Sigmoid colon (tissue), 7 donors: ENCODE measurements around the gene PRKCQ. TPM values are rescaled to one million over a fixed set of nuclear protein-coding genes. Genes with fewer than 3 reads are reported as not detected.

Experiments used
- DNase-seq: peaks from one replicate; pipeline ENCODE4 v3.0.0-alpha.2; 2019
- H3K27ac ChIP-seq, 4 donors: fragments of 200-600 bp; sonication (generic); one replicate each; pipeline ENCODE4 v1.5.1; 2016 to 2019; ENCODE audit warnings: mild to moderate bottlenecking in 1 of 4
- H3K27me3 ChIP-seq, 3 donors: fragments of 200-600 bp; sonication (generic); one replicate each; pipeline ENCODE4 v1.5.1; 2019; ENCODE audit warnings: mild to moderate bottlenecking in 1 of 3
- H3K36me3 ChIP-seq, 4 donors: fragments of 200-600 bp; sonication (generic); one replicate each; pipeline ENCODE4 v1.5.1; 2016 to 2019
- H3K4me1 ChIP-seq, 4 donors: fragments of 200-600 bp; sonication (generic); one replicate each; pipeline ENCODE4 v1.5.1; 2017 to 2019
- H3K4me3 ChIP-seq, 4 donors: fragments of 200-600 bp; sonication (generic); one replicate each; pipeline ENCODE4 v1.5.1; 2017 to 2019; ENCODE audit warnings: mild to moderate bottlenecking in 2 of 4, moderate library complexity in 1 of 4
- H3K9me3 ChIP-seq, 4 donors: fragments of 200-600 bp in 3 of 4; sonication (generic) in 3 of 4; one replicate each; pipeline versions ENCODE4 v1.5.1 to v1.6.1; 2013 to 2019
- EP300 ChIP-seq, 4 donors: sonication (generic); formaldehyde crosslinking; IDR thresholded peaks; one replicate each; pipeline ENCODE4 v1.6.1; 2017; ENCODE audit warnings: antibody characterized with exemption in 4 of 4
- POLR2A ChIP-seq, 2 donors: fragments of 450-650 bp; IDR thresholded peaks; one replicate each; pipeline ENCODE4 v1.6.1; 2016; ENCODE audit warnings: antibody characterized with exemption in 2 of 2, mild to moderate bottlenecking in 2 of 2, moderate library complexity in 2 of 2
- POLR2AphosphoS5 ChIP-seq, 4 donors: sonication (generic); formaldehyde crosslinking; IDR thresholded peaks; one replicate each; pipeline ENCODE4 v1.6.1; 2017; ENCODE audit warnings: antibody characterized with exemption in 4 of 4
- WGBS, 2 donors: extraction: QIAGEN DNeasy Blood & Tissue Kit; methylation state at CpG; one replicate each; pipeline ENCODE4 v1.1.7; 2013; 5-methylcytosine and 5-hydroxymethylcytosine counted together
- intact Hi-C: fragments of 100-400 bp; cut with DNase I; formaldehyde crosslinking; loops from one replicate; pipeline ENCODE4 v1.15.1; 2023
- polyA plus RNA-seq, 3 donors: library from polyadenylated mRNA; stranded (reverse); fragments of 200-250 nt; gene quantifications; one replicate each; pipeline ENCODE4 v1.2.3, GENCODE V29; 2013
- total RNA-seq, 4 donors: library from RNA; depleted of rRNA; stranded (reverse); fragments of >200 nt; gene quantifications; one replicate each; pipeline ENCODE4 v1.1.0, GENCODE V29; 2016
- TF ChIP-seq, protein P1 (sequence below), 4 experiments: fragments of 450-650 bp in 3 of 4; fragments of 200-600 bp in 1 of 4; IDR thresholded peaks; one replicate each; pipeline ENCODE4 v1.5.1; 2016 to 2019; ENCODE audit warnings: antibody characterized with exemption in 4 of 4, mild to moderate bottlenecking in 3 of 4, moderate library complexity in 2 of 4
- donor health status: healthy with polysubstance abuse.
- donor health status: Bipolar disorder and iron deficiency.
- donor health status: healthy.

Gene PRKCQ
- total and polyA plus RNA-seq, 7 donors, result 0.23 to 3.0 (median 0.81) TPM

DNA sequence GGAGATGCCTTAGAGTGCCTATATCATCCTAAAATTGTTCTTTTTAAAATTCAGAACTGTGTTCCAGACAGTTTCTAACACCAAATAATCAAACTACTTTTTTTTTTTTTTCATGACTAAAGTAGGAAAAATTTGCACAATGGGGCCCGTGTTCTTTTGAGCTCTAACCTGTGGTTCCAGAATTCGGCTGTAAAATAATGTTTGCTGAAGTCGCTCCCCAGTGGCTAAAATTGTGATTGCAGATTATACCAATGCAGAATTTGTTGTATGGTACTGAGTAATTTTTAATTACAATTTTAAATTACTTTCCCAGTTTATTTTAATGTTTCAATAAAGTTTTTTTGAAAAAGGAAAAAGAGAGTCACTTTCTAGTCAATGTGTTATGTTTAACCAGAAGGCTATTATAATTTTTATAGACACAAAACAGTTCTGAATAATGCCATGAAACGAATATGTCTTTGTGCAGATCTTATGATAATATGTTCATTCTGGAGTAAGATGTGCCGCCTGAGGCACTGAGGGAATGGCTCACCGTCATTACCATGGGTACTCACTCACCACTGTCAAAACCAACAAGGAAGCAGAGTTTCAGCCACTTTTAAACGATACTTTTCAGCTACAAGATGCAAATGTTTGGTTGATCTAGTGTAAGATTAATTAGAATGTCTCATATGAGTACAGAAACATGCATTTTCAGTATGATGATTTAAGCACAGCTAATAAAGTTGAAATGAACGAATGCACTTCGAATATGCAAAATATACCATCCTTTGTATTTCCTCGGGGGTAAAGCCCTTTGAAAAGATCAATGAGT is 173.6 kb downstream of the PRKCQ start:
- DNase-seq, result no peak
- Histone ChIP-seq H3K27me3 (no peaks in the 10 kb centered on the region), H3K9me3 (no peaks in the 10 kb centered on the region), H3K4me1 (peaks cover 0 to 17% (median 15%) of the 10 kb centered on the region in 4 donors), H3K27ac (no peak overlapping the region), H3K36me3 (no peaks in the 10 kb centered on the region), H3K4me3 (no peak overlapping the region)
- WGBS, 2 donors, result 46 to 57% methylated on average over 10 of the region's 10 CpGs
- intact Hi-C loops, result no loop called here
- TF ChIP-seq, protein P1, sequence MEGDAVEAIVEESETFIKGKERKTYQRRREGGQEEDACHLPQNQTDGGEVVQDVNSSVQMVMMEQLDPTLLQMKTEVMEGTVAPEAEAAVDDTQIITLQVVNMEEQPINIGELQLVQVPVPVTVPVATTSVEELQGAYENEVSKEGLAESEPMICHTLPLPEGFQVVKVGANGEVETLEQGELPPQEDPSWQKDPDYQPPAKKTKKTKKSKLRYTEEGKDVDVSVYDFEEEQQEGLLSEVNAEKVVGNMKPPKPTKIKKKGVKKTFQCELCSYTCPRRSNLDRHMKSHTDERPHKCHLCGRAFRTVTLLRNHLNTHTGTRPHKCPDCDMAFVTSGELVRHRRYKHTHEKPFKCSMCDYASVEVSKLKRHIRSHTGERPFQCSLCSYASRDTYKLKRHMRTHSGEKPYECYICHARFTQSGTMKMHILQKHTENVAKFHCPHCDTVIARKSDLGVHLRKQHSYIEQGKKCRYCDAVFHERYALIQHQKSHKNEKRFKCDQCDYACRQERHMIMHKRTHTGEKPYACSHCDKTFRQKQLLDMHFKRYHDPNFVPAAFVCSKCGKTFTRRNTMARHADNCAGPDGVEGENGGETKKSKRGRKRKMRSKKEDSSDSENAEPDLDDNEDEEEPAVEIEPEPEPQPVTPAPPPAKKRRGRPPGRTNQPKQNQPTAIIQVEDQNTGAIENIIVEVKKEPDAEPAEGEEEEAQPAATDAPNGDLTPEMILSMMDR (IDR thresholded peaks at IDR 0.05), result no peak
- no peak for TF ChIP-seq POLR2A (IDR thresholded peaks at IDR 0.05)
- TF ChIP-seq POLR2AphosphoS5 (IDR thresholded peaks at IDR 0.05), result no peak
- TF ChIP-seq EP300 (IDR thresholded peaks at IDR 0.05), result no peak

DNA sequence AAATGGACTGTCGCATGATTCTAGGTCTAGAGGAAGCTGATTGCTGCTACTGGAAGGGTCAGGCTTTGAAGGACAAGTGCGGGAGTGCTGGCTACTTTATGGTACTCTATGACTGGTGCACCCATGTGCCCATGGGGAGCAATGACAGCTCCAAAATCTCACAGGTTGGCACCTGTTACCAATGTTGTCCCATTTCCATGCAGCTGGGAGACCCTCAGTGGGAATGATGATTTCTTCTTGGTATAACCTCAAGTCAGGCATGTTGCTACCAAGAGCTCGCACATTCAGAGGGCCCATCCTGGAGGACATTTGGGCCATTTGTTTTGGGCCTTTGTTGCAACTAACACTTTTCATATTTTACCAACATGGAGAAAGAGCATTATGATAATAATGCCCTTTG is 174.4 kb downstream of the PRKCQ start:
- WGBS, 2 donors, result 83 to 96% methylated on average over 3 of the region's 3 CpGs
- Histone ChIP-seq H3K4me1 (peaks cover 0 to 21% (median 18%) of the 10 kb centered on the region in 4 donors), H3K27me3 (no peaks in the 10 kb centered on the region), H3K4me3 (no peak overlapping the region), H3K9me3 (no peaks in the 10 kb centered on the region), H3K36me3 (no peaks in the 10 kb centered on the region), H3K27ac (no peak overlapping the region)
- intact Hi-C loops, result no loop called here
- DNase-seq, result no peak
- TF ChIP-seq POLR2A (IDR thresholded peaks at IDR 0.05) (no peak), POLR2AphosphoS5 (IDR thresholded peaks at IDR 0.05) (no peak), EP300 (IDR thresholded peaks at IDR 0.05) (no peak)
- TF ChIP-seq, protein P1 (IDR thresholded peaks at IDR 0.05), result no peak

DNA sequence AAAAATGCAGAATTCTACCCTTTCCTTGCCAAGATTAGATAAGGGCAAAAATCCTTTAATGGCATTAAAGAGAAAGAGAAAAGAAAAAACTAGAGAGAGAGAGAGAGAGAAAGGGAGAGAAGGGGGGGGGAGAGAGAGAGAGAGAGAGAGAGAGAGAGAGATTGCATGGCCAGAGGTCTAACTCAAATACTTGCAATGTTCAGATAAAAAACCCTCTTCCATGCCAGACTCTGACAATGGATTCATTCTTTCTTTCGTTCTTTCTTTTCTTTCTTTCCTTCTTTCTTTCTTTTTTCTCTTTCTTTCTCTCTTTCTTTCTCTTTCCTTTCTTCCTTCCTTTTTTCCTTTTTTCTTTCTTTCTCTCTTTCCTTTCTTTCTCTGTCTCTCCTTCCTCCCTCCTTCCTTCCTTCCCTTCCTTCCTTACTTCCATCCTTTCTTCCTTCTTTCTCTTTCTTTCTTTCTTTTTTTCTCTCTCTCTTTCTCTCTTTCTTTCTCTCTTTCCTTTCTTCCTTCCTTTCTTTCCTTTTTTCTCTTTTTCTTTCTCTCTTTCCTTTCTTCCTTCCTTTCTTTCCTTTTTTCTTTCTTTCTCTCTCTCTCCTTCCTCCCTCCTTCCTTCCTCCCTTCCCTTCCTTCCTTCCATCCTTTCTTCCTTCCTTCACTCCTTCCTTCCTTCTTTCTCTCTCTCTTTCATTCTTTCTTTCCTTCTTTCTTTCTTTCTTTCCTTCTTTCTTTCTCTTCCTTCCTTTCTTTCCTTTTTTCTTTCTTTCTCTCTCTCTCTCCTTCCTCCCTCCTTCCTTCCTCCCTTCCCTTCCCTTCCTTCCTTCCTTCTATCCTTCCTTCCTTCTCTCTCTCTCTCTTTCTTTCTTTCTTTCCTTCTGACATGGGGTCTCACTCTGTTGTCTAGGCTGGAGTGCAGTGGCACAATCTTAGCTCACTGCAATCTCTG is 175.7 kb downstream of the PRKCQ start:
- Histone ChIP-seq H3K4me1 (peaks cover 0 to 9% (median 7%) of the 10 kb centered on the region in 4 donors), H3K9me3 (no peaks in the 10 kb centered on the region), H3K36me3 (no peaks in the 10 kb centered on the region), H3K27me3 (no peaks in the 10 kb centered on the region), H3K4me3 (no peak overlapping the region), H3K27ac (no peak overlapping the region)
- DNase-seq, result no peak
- TF ChIP-seq, protein P1 (IDR thresholded peaks at IDR 0.05), result no peak
- WGBS, 2 donors, result 84 to 92% methylated on average over 1 of the region's 1 CpG
- intact Hi-C loops, result loop anchor here (5.0 kb wide), 1 partner anchor 392 kb away; no protein-coding TSS in a partner anchor

DNA sequence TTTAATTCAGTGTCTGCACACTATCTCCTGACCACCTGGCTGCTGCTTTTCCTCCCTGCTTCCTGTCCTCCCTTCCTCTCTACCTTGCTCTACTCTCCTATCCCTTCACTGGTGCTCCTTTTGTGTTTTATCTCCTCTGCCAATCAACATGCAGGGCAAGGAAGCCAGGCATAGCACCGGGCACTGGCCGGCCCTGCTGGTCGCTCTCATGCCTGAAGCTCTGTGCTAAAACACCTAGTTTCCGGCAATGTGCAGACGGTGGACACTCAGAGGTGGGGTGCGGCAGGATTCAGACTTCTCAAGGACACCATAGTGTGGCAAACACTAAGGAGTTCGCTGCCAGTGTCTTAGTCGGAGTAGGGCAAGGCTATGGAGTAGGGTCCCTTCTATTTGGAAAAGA is 177.1 kb downstream of the PRKCQ start:
- 74 to 84% methylated on average over 8 of the region's 8 CpGs for WGBS, 2 donors
- Histone ChIP-seq H3K4me1 (peaks cover 0 to 21% (median 12%) of the 10 kb centered on the region in 4 donors), H3K27me3 (no peaks in the 10 kb centered on the region), H3K9me3 (no peaks in the 10 kb centered on the region), H3K4me3 (no peak overlapping the region), H3K27ac (no peak overlapping the region), H3K36me3 (no peaks in the 10 kb centered on the region)
- TF ChIP-seq POLR2AphosphoS5 (IDR thresholded peaks at IDR 0.05), result no peak
- TF ChIP-seq EP300 (IDR thresholded peaks at IDR 0.05), result no peak
- TF ChIP-seq, protein P1 (IDR thresholded peaks at IDR 0.05), result no peak
- no peak for TF ChIP-seq POLR2A (IDR thresholded peaks at IDR 0.05)
- no peak for DNase-seq
- intact Hi-C loops, result loop anchor here (5.0 kb wide), 1 partner anchor 391 kb away; no protein-coding TSS in a partner anchor
